ENCODE measurements around the gene HIP1R.

The HIP1R gene

GRCh38 chr12:122862872-122863701, 27.8 kb downstream of the HIP1R start:
- Histone ChIP-seq H3K4me1 (ENCODE audit: control extremely low read depth in 1 of 4, control insufficient read depth in 4 of 4, insufficient read depth in 4 of 4, low read length in 3 of 4) (peaks cover 0 to 2% (median 0%) of the 10 kb centered on the region in 4 experiments), H3K27ac (ENCODE audit: insufficient read depth in 1 of 2, low read depth in 1 of 2, low read length in 2 of 2, poor library complexity in 1 of 2, severe bottlenecking in 2 of 2) (peak overlapping the region in 1 of 2 experiments; percentile 38), H3K4me3 (ENCODE audit: control insufficient read depth in 1 of 7, extremely low read depth in 1 of 7, insufficient read depth in 4 of 7, low read depth in 2 of 7, low read length in 6 of 7) (no peak overlapping the region), H3K36me3 (ENCODE audit: control insufficient read depth in 4 of 4, insufficient read depth in 4 of 4, low read length in 3 of 4) (peaks cover 4 to 57% (median 39%) of the 10 kb centered on the region in 4 experiments), H3K27me3 (replicated peaks in 2 of 5; ENCODE audit: control insufficient read depth in 4 of 5, insufficient read depth in 5 of 5, low read length in 4 of 5) (no peaks in the 10 kb centered on the region), H3K9me3 (ENCODE audit: control extremely low read depth in 1 of 5, control insufficient read depth in 4 of 5, insufficient read depth in 2 of 5, low read depth in 1 of 5, low read length in 4 of 5) (no peaks in the 10 kb centered on the region)
- DNase-seq, result peak in 1 of 3 donors; percentile 25
- 88% methylated on average over 6 of the region's 12 CpGs for WGBS (ENCODE audit: insufficient coverage)
- CTCF ChIA-PET, result interaction anchor here (1.2 to 19.7 kb wide), 8 partner anchors 8 to 376 kb away, joined by 3 to 421 read pairs (median 5); no protein-coding TSS in a partner anchor
- POLR2A ChIA-PET, result no interaction called here

GRCh38 chr12:122864894-122865253, 29.6 kb downstream of the HIP1R start:
- peaks cover 13 to 69% (median 56%) of the 10 kb centered on the region in 4 experiments for H3K36me3 ChIP-seq (ENCODE audit: control insufficient read depth in 4 of 4, insufficient read depth in 4 of 4, low read length in 3 of 4)
- DNase-seq, result peak in 1 of 3 donors; percentile 23
- no peaks in the 10 kb centered on the region for H3K27me3 ChIP-seq (replicated peaks in 2 of 5; ENCODE audit: control insufficient read depth in 4 of 5, insufficient read depth in 5 of 5, low read length in 4 of 5)
- H3K4me1 ChIP-seq (ENCODE audit: control extremely low read depth in 1 of 4, control insufficient read depth in 4 of 4, insufficient read depth in 4 of 4, low read length in 3 of 4), result peaks cover 0 to 2% (median 0%) of the 10 kb centered on the region in 4 experiments
- CTCF ChIA-PET, result interaction anchor here (0.6 to 19.7 kb wide), 15 partner anchors 9 to 373 kb away, joined by 3 to 421 read pairs (median 4); partner anchors contain the start of gene ABCB9
- no peaks in the 10 kb centered on the region for H3K9me3 ChIP-seq (ENCODE audit: control extremely low read depth in 1 of 5, control insufficient read depth in 4 of 5, insufficient read depth in 2 of 5, low read depth in 1 of 5, low read length in 4 of 5)
- H3K27ac ChIP-seq (ENCODE audit: insufficient read depth in 1 of 2, low read depth in 1 of 2, low read length in 2 of 2, poor library complexity in 1 of 2, severe bottlenecking in 2 of 2), result peak overlapping the region in 1 of 2 experiments; percentile 5
- 100% methylated on average over 2 of the region's 5 CpGs for WGBS (ENCODE audit: insufficient coverage)
- no peak overlapping the region for H3K4me3 ChIP-seq (ENCODE audit: control insufficient read depth in 1 of 7, extremely low read depth in 1 of 7, insufficient read depth in 4 of 7, low read depth in 2 of 7, low read length in 6 of 7)
- POLR2A ChIA-PET, result interaction anchor here (1.0 to 1.6 kb wide), 3 partner anchors 12 to 88 kb away, joined by 3 to 5 read pairs (median 4); no protein-coding TSS in a partner anchor

DNA sequence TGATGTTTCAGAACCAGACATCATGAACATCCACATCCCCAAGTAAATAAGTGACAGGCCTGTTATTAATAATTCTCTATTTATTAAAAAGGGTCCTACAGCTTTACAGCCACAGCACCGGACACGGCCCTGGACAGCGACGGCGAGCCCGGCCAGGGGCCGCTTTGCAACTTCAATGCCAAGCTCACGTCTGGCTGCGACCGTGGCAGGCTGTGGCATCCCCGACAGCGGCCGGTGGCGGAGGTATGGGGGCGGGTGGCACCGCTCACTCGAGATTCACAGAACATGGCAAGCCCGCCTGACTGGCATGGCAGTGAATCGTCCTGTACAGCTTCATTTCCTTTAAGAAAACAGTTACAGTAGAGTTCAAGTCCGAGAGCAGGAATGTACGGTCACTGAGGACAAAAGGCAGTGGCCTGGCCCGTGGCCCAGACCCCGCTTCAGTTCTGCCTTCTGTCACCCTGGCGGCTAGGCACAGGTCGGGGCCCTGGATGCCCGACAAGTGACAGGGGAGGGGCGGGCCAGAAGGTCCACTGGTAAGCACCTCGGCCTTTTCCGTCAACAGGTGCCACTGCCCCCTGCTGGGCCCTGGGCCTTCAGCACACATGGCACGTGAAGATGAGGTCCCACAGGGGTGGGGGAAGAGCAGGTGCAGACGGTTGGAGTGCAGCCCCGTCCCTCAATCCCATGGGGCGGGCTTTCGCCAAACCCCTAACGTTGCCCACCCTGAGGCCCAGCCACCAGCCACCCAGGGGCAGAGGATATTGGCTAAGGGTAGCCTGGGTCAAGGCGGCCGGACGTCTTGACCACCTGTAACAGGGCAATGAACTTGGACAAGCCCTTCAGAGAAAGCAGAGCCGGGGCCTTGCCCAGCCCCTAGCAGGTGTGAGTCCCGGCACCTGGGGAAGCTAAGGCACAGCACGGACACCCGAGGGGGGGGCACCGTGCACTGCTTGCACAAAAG, 30.3 kb downstream of the HIP1R start:
- H3K9me3 ChIP-seq (ENCODE audit: control extremely low read depth in 1 of 5, control insufficient read depth in 4 of 5, insufficient read depth in 2 of 5, low read depth in 1 of 5, low read length in 4 of 5), result no peaks in the 10 kb centered on the region
- ChIA-PET POLR2A (interaction anchor here (1.6 kb wide), 1 partner anchor 88 kb away, joined by 5 read pairs; no protein-coding TSS in a partner anchor), CTCF (interaction anchor here (0.6 to 19.7 kb wide), 13 partner anchors 8 to 373 kb away, joined by 3 to 421 read pairs (median 5); no protein-coding TSS in a partner anchor)
- peaks cover 17 to 76% (median 58%) of the 10 kb centered on the region in 4 experiments for H3K36me3 ChIP-seq (ENCODE audit: control insufficient read depth in 4 of 4, insufficient read depth in 4 of 4, low read length in 3 of 4)
- no peak overlapping the region for H3K27ac ChIP-seq (ENCODE audit: insufficient read depth in 1 of 2, low read depth in 1 of 2, low read length in 2 of 2, poor library complexity in 1 of 2, severe bottlenecking in 2 of 2)
- no peaks in the 10 kb centered on the region for H3K27me3 ChIP-seq (replicated peaks in 2 of 5; ENCODE audit: control insufficient read depth in 4 of 5, insufficient read depth in 5 of 5, low read length in 4 of 5)
- peak; percentile 50 to 78 (median 72) for DNase-seq
- WGBS (ENCODE audit: insufficient coverage), result 89% methylated on average over 35 of the region's 43 CpGs
- H3K4me3 ChIP-seq (ENCODE audit: control insufficient read depth in 1 of 7, extremely low read depth in 1 of 7, insufficient read depth in 4 of 7, low read depth in 2 of 7, low read length in 6 of 7), result no peak overlapping the region
- peaks cover 2 to 6% (median 6%) of the 10 kb centered on the region in 4 experiments for H3K4me1 ChIP-seq (ENCODE audit: control extremely low read depth in 1 of 4, control insufficient read depth in 4 of 4, insufficient read depth in 4 of 4, low read length in 3 of 4)

DNA sequence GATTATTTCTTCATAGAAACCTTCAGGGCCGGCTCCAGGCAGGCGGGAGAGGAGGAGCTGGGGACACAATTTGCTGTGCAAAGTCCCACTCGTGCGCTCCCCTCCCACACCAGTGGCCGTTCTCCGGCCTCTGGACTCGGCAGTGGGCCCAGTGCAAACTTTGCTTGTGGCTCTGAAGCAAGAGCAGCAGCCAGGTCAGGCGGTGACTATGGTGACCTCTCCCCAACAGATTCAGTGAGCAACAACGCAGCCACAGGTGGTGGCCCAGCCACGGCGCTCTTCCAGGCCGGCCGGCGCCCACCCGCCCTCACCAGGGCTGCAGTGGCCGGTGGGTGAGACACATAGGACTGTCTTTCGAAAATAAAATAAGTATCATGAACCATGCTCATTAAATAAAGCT, 31.1 kb downstream of the HIP1R start:
- Histone ChIP-seq H3K27me3 (replicated peaks in 2 of 5; ENCODE audit: control insufficient read depth in 4 of 5, insufficient read depth in 5 of 5, low read length in 4 of 5) (no peaks in the 10 kb centered on the region), H3K27ac (ENCODE audit: insufficient read depth in 1 of 2, low read depth in 1 of 2, low read length in 2 of 2, poor library complexity in 1 of 2, severe bottlenecking in 2 of 2) (no peak overlapping the region), H3K9me3 (ENCODE audit: control extremely low read depth in 1 of 5, control insufficient read depth in 4 of 5, insufficient read depth in 2 of 5, low read depth in 1 of 5, low read length in 4 of 5) (no peaks in the 10 kb centered on the region), H3K36me3 (ENCODE audit: control insufficient read depth in 4 of 4, insufficient read depth in 4 of 4, low read length in 3 of 4) (peaks cover 17 to 78% (median 58%) of the 10 kb centered on the region in 4 experiments), H3K4me1 (ENCODE audit: control extremely low read depth in 1 of 4, control insufficient read depth in 4 of 4, insufficient read depth in 4 of 4, low read length in 3 of 4) (peaks cover 8 to 14% (median 14%) of the 10 kb centered on the region in 4 experiments), H3K4me3 (ENCODE audit: control insufficient read depth in 1 of 7, extremely low read depth in 1 of 7, insufficient read depth in 4 of 7, low read depth in 2 of 7, low read length in 6 of 7) (no peak overlapping the region)
- WGBS (ENCODE audit: insufficient coverage), result 95% methylated on average over 15 of the region's 17 CpGs
- no peak for DNase-seq
- ChIA-PET POLR2A (no interaction called here), CTCF (interaction anchor here (2.6 to 19.7 kb wide), 4 partner anchors 10 to 85 kb away, joined by 9 to 421 read pairs (median 46); no protein-coding TSS in a partner anchor)

DNA sequence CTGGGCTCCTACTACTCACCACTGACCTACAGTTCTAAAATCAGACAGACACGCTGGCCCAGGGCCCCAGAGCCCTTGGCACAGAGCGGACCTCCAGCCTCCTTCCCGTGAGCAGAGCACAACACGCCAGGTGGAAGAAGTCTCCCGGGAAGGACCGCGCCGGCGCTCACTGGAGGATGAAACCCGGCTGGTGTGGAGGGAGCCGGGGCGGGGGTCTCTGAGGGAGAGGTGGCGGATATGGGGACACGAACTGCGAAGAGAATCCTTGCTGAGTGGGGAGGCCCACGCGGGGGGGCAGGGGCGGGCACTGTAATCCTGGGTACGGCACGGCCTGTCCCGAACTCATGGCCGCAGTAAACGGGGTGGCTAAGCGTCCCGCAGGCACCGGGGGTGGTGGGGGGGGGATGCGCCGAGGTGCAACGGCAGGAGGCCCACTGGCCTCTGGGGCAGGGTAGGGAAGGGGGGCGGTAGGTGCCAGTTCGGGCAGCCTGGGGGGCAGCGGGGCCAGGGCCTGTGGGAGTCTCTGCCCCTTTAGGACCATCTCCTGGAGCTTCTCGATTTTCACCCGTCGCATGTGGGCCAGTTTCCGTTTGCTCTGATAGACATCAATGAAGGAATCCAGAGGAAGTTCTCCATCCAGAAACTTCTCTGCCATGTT, 31.8 kb downstream of the HIP1R start:
- Histone ChIP-seq H3K9me3 (ENCODE audit: control extremely low read depth in 1 of 5, control insufficient read depth in 4 of 5, insufficient read depth in 2 of 5, low read depth in 1 of 5, low read length in 4 of 5) (no peaks in the 10 kb centered on the region), H3K27me3 (replicated peaks in 2 of 5; ENCODE audit: control insufficient read depth in 4 of 5, insufficient read depth in 5 of 5, low read length in 4 of 5) (no peaks in the 10 kb centered on the region), H3K27ac (ENCODE audit: insufficient read depth in 1 of 2, low read depth in 1 of 2, low read length in 2 of 2, poor library complexity in 1 of 2, severe bottlenecking in 2 of 2) (no peak overlapping the region), H3K4me1 (ENCODE audit: control extremely low read depth in 1 of 4, control insufficient read depth in 4 of 4, insufficient read depth in 4 of 4, low read length in 3 of 4) (peaks cover 9 to 21% (median 21%) of the 10 kb centered on the region in 4 experiments), H3K36me3 (ENCODE audit: control insufficient read depth in 4 of 4, insufficient read depth in 4 of 4, low read length in 3 of 4) (peaks cover 17 to 71% (median 56%) of the 10 kb centered on the region in 4 experiments), H3K4me3 (ENCODE audit: control insufficient read depth in 1 of 7, extremely low read depth in 1 of 7, insufficient read depth in 4 of 7, low read depth in 2 of 7, low read length in 6 of 7) (no peak overlapping the region)
- ChIA-PET POLR2A (no interaction called here), CTCF (interaction anchor here (1.0 to 19.7 kb wide), 8 partner anchors 7 to 96 kb away, joined by 3 to 421 read pairs (median 6); no protein-coding TSS in a partner anchor)
- DNase-seq, result no peak
- WGBS (ENCODE audit: insufficient coverage), result over 99% methylated on average over 20 of the region's 36 CpGs

DNA sequence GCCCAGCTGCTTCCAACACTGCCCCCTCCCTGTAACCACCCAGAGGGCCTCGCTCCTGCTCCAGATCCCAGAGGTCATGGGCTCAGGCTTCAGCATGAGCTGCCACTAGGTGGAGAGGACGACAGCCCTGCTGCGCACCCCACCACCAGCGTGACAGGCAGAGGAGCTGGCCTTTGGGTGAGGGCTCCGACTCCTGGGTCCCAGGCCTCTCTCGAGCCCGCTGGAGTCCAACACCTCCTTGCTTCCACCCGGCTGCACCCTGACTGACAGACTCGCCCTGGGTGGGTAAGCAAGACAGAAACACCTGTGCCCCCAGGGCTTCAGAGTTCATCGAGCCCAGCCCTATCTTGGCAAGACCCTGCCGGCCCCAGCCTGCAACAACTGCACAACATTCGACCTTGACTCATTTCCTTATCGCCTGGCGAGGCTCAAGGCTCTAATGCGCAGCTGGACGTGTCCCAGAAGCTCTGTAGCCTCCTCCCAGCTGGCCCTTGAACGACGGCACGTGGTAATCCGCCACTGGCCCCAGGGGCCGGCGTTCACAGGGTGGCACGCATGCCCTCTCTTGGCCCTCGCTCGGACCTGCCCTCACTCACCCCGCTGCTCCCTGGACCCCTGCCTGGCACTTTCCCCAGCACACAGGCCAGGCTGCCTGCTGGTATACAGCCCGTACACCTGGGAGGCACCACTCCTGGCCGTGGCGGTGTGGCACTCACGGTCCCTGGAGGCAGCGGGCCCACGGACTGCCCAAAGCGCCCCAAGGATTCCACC, 32.6 kb downstream of the HIP1R start:
- Histone ChIP-seq H3K4me1 (ENCODE audit: control extremely low read depth in 1 of 4, control insufficient read depth in 4 of 4, insufficient read depth in 4 of 4, low read length in 3 of 4) (peaks cover 11 to 29% (median 29%) of the 10 kb centered on the region in 4 experiments), H3K27ac (ENCODE audit: insufficient read depth in 1 of 2, low read depth in 1 of 2, low read length in 2 of 2, poor library complexity in 1 of 2, severe bottlenecking in 2 of 2) (no peak overlapping the region), H3K9me3 (ENCODE audit: control extremely low read depth in 1 of 5, control insufficient read depth in 4 of 5, insufficient read depth in 2 of 5, low read depth in 1 of 5, low read length in 4 of 5) (no peaks in the 10 kb centered on the region), H3K4me3 (ENCODE audit: control insufficient read depth in 1 of 7, extremely low read depth in 1 of 7, insufficient read depth in 4 of 7, low read depth in 2 of 7, low read length in 6 of 7) (no peak overlapping the region), H3K36me3 (ENCODE audit: control insufficient read depth in 4 of 4, insufficient read depth in 4 of 4, low read length in 3 of 4) (peaks cover 17 to 72% (median 55%) of the 10 kb centered on the region in 4 experiments), H3K27me3 (replicated peaks in 2 of 5; ENCODE audit: control insufficient read depth in 4 of 5, insufficient read depth in 5 of 5, low read length in 4 of 5) (no peaks in the 10 kb centered on the region)
- CTCF ChIA-PET, result interaction anchor here (1.0 to 19.7 kb wide), 8 partner anchors 8 to 96 kb away, joined by 3 to 421 read pairs (median 6); no protein-coding TSS in a partner anchor
- 94% methylated on average over 33 of the region's 33 CpGs for WGBS (ENCODE audit: insufficient coverage)
- POLR2A ChIA-PET, result no interaction called here
- peak in 1 of 3 donors; percentile 52 for DNase-seq
